NCI-H2171 (cell line): ENCODE measurements around the gene SWAP70.

Experiments
- DNase-seq: peaks from one replicate; lab custom pipeline; 2025; lab: John Stamatoyannopoulos, UW

The SWAP70 gene

GRCh38 chr11:9753021-9753420 lies 89.1 kb downstream of the SWAP70 start:
- no peak for DNase-seq

- no peak for DNase-seq
These were observed 90.2 kb downstream of the SWAP70 start for GRCh38 chr11:9754010-9754471.

- no peak for DNase-seq
These were observed 91.8 kb downstream of the SWAP70 start for GRCh38 chr11:9755561-9756185.

GRCh38 chr11:9756461-9756860 lies 92.6 kb downstream of the SWAP70 start:
- DNase-seq: no peak

GRCh38 chr11:9756878-9757277 lies 93.0 kb downstream of the SWAP70 start:
- DNase-seq: no peak

- DNase-seq: peak; percentile 41
These were observed 94.1 kb downstream of the SWAP70 start for GRCh38 chr11:9757809-9758636.

GRCh38 chr11:9758637-9759518 lies 95.0 kb downstream of the SWAP70 start:
- peak; percentile 18 for DNase-seq

- peak; percentile 47 for DNase-seq
These were observed 95.8 kb downstream of the SWAP70 start for GRCh38 chr11:9759519-9760192.

- DNase-seq: no peak
These were observed 96.3 kb downstream of the SWAP70 start for GRCh38 chr11:9760193-9760575.

- DNase-seq: no peak
These were observed 97.6 kb downstream of the SWAP70 start for GRCh38 chr11:9761441-9761945.

GRCh38 chr11:9762531-9762930 lies 98.7 kb downstream of the SWAP70 start:
- DNase-seq: no peak

- DNase-seq: no peak
These were observed 99.4 kb downstream of the SWAP70 start for GRCh38 chr11:9763301-9763700.

GRCh38 chr11:9765320-9766101 lies 101.6 kb downstream of the SWAP70 start:
- DNase-seq: no peak

- DNase-seq: no peak
These were observed 105.7 kb downstream of the SWAP70 start for GRCh38 chr11:9769621-9770020.

GRCh38 chr11:9771071-9771511 lies 107.2 kb downstream of the SWAP70 start:
- no peak for DNase-seq

- no peak for DNase-seq
These were observed 108.3 kb downstream of the SWAP70 start for GRCh38 chr11:9772218-9772617.

- DNase-seq: no peak
These were observed 109.6 kb downstream of the SWAP70 start for GRCh38 chr11:9773524-9773923.

- no peak for DNase-seq
These were observed 110.2 kb downstream of the SWAP70 start for GRCh38 chr11:9774109-9774508.

- no peak for DNase-seq
These were observed 110.9 kb downstream of the SWAP70 start for GRCh38 chr11:9774591-9775397.

GRCh38 chr11:9775398-9775779 lies 111.5 kb downstream of the SWAP70 start:
- DNase-seq: no peak
